ENCODE data around the gene BEND5.

DNA sequence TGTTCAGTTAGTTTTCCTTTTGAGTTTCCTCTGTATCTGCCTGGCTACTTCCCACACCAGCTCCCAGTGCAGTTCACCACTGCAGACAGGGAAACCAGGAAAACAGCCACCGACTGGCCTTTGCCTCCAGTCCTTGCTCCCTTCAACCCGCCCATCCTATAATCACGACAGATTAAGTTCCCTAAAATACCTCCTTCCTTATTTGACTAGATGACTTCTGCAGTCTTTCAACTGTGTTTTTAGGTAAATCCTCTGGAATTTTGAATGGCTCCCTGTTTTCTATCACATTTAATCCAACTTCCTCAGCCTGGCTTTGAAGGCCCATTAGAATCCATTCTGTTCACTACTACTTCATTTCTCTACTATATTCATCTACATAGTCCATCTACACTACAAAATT, 37.6 kb downstream of the BEND5 start:
- TF ChIP-seq, protein P1, sequence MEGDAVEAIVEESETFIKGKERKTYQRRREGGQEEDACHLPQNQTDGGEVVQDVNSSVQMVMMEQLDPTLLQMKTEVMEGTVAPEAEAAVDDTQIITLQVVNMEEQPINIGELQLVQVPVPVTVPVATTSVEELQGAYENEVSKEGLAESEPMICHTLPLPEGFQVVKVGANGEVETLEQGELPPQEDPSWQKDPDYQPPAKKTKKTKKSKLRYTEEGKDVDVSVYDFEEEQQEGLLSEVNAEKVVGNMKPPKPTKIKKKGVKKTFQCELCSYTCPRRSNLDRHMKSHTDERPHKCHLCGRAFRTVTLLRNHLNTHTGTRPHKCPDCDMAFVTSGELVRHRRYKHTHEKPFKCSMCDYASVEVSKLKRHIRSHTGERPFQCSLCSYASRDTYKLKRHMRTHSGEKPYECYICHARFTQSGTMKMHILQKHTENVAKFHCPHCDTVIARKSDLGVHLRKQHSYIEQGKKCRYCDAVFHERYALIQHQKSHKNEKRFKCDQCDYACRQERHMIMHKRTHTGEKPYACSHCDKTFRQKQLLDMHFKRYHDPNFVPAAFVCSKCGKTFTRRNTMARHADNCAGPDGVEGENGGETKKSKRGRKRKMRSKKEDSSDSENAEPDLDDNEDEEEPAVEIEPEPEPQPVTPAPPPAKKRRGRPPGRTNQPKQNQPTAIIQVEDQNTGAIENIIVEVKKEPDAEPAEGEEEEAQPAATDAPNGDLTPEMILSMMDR (IDR thresholded peaks at IDR 0.05), result no peak
- TF ChIP-seq POLR2A (IDR thresholded peaks at IDR 0.05), result no peak
- no peak for TF ChIP-seq EP300 (IDR thresholded peaks at IDR 0.05; ENCODE audit: low read depth)
- TF ChIP-seq POLR2AphosphoS5 (IDR thresholded peaks at IDR 0.05), result no peak

All from transverse colon (tissue), 4 donors.